Hepatocyte (in vitro differentiated cells): ENCODE measurements around the gene CDCP1. TPM values are rescaled to one million over a fixed set of nuclear protein-coding genes. Genes with fewer than 3 reads are reported as not detected.

Experiments
- DNase-seq: peaks from one replicate; pipeline ENCODE4 v3.0.0-alpha.2; 2016; ENCODE audit warnings: low spot score
- H2AFZ ChIP-seq: fragments of 200-600 bp; sonication (generic); 2 replicates; pipeline ENCODE4 v1.6.0; 2016; ENCODE audit warnings: antibody characterized with exemption, mild to moderate bottlenecking
- H3K27ac ChIP-seq: fragments of 200-600 bp; sonication (generic); 2 replicates; pipeline ENCODE4 v1.5.1; 2016; ENCODE audit warnings: mild to moderate bottlenecking
- H3K27me3 ChIP-seq: fragments of 200-600 bp; sonication (generic); 2 replicates; pipeline ENCODE4 v1.6.1; 2016
- H3K36me3 ChIP-seq: fragments of 200-600 bp; sonication (generic); replicated peaks from 2 replicates; pipeline ENCODE4 v1.5.1; 2016; ENCODE audit warnings: low read depth; ENCODE audit not compliant: insufficient read depth
- H3K4me1 ChIP-seq: fragments of 200-600 bp; sonication (generic); 2 replicates; pipeline ENCODE4 v1.5.1; 2016; ENCODE audit warnings: mild to moderate bottlenecking, moderate library complexity; ENCODE audit not compliant: insufficient read depth
- H3K4me2 ChIP-seq: fragments of 200-600 bp; sonication (generic); 2 replicates; pipeline ENCODE4 v1.6.0; 2016
- H3K4me3 ChIP-seq: fragments of 200-600 bp; sonication (generic); 2 replicates; pipeline ENCODE4 v1.5.1; 2016; ENCODE audit warnings: mild to moderate bottlenecking
- H3K79me2 ChIP-seq: fragments of 200-600 bp; sonication (generic); 2 replicates; pipeline ENCODE4 v1.6.0; 2017; ENCODE audit warnings: mild to moderate bottlenecking
- H3K9me2 ChIP-seq: fragments of 200-600 bp; sonication (generic); replicated peaks from 2 replicates; pipeline ENCODE4 v1.6.0; 2017; ENCODE audit warnings: mild to moderate bottlenecking; ENCODE audit not compliant: insufficient read depth
- H3K9me3 ChIP-seq: fragments of 200-600 bp; sonication (generic); 2 replicates; pipeline ENCODE4 v1.5.1; 2016; ENCODE audit warnings: low read depth, mild to moderate bottlenecking
- H4K20me1 ChIP-seq: fragments of 200-600 bp; sonication (generic); 2 replicates; pipeline ENCODE4 v1.6.0; 2016; ENCODE audit warnings: mild to moderate bottlenecking; ENCODE audit not compliant: insufficient read depth, poor library complexity, severe bottlenecking
- EZH2 ChIP-seq: fragments of 200-600 bp; sonication (generic); IDR thresholded peaks from 2 replicates; pipeline ENCODE4 v1.6.1; 2016; ENCODE audit warnings: antibody characterized with exemption, mild to moderate bottlenecking, borderline replicate concordance
- EZH2phosphoT487 ChIP-seq: fragments of 200-600 bp; sonication (generic); IDR thresholded peaks from one replicate; pipeline ENCODE4 v1.6.1; 2018; ENCODE audit warnings: antibody characterized with exemption, mild to moderate bottlenecking, low read depth, moderate library complexity; ENCODE audit not compliant: unreplicated experiment, severe bottlenecking
- WGBS: methylation state at CpG from one replicate; pipeline ENCODE4 v1.1.6; 2016; ENCODE audit warnings: low lambda C conversion rate; ENCODE audit errors: missing lambda C conversion rate; 5-methylcytosine and 5-hydroxymethylcytosine counted together
- polyA plus RNA-seq: library from polyadenylated mRNA; unstranded; fragments of >200 nt; fragmentation: Nextera tagmentation; extraction: Ambion mirVana; gene quantifications from 2 replicates; pipeline ENCODE4 v1.2.1, GENCODE V29; 2016
- total RNA-seq: library from RNA; depleted of rRNA; stranded (reverse); fragments of >200 nt; gene quantifications from 2 replicates; pipeline ENCODE4 v1.2.3, GENCODE V29; 2014
- TF ChIP-seq, protein P1 (sequence below): fragments of 200-600 bp; sonication (generic); IDR thresholded peaks from 2 replicates; pipeline ENCODE4 v1.5.1; 2016; ENCODE audit warnings: antibody characterized with exemption, mild to moderate bottlenecking; ENCODE audit not compliant: poor library complexity

Gene CDCP1
- total and polyA plus RNA-seq, 2 experiments from 2014 or later: 4.8 to 7.0 TPM

DNA sequence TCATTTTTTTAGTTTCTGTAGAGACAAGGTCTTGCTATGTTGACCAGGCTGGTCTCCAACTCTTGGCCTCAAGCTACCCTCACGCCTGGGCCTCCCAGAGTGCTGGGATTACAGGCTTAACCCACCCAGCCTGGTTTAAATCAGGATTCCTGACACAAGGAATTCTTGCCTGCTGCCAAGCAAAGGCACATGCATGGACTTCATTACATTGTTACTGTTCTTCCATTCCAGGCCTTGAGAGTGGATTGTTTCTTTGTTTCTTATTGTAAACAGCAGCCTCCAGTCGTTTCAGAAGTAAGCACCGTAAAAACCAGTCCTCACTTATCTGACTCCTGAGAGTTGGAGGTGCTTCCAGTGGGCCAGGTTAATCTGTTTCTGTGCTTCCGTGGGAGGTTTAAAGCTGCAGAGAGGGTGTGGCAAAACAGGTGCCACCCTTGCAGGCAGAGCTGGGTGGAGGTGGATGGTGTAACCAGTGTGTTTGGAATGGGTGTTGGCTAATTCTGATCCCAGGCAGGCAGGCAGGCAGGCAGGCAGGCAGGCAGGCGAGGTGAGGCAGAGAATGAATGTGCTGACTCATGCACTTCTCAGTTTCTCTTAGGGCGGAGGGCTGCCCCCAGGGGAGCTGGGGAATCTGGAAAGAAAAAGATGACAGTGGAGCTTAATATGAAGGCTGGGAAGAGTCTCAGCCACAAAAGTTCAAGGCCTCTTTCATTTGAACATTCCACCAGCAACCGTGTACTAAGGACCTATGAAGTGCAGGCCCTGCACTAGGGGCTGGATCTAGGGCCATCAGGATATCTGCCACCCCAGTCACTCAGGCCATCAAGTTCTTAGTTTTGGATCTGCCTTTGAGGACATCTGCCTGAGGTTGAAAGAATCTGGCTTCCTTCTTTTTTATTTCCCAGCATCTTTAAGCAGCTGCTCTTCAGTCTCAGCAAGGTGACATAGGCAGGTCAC, 37.0 kb upstream of the CDCP1 start:
- no peaks in the 10 kb centered on the region for H3K9me3 ChIP-seq
- peak; percentile 77 for DNase-seq
- no peaks in the 10 kb centered on the region for H3K79me2 ChIP-seq
- no peak overlapping the region for H3K4me3 ChIP-seq
- no peak for TF ChIP-seq EZH2phosphoT487
- no peak for TF ChIP-seq EZH2
- TF ChIP-seq, protein P1, sequence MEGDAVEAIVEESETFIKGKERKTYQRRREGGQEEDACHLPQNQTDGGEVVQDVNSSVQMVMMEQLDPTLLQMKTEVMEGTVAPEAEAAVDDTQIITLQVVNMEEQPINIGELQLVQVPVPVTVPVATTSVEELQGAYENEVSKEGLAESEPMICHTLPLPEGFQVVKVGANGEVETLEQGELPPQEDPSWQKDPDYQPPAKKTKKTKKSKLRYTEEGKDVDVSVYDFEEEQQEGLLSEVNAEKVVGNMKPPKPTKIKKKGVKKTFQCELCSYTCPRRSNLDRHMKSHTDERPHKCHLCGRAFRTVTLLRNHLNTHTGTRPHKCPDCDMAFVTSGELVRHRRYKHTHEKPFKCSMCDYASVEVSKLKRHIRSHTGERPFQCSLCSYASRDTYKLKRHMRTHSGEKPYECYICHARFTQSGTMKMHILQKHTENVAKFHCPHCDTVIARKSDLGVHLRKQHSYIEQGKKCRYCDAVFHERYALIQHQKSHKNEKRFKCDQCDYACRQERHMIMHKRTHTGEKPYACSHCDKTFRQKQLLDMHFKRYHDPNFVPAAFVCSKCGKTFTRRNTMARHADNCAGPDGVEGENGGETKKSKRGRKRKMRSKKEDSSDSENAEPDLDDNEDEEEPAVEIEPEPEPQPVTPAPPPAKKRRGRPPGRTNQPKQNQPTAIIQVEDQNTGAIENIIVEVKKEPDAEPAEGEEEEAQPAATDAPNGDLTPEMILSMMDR: no peak
- H3K4me2 ChIP-seq: peak overlapping the region; percentile 52
- no peaks in the 10 kb centered on the region for H3K9me2 ChIP-seq
- H3K36me3 ChIP-seq: no peaks in the 10 kb centered on the region
- WGBS: 15% methylated on average over 7 of the region's 7 CpGs
- peak overlapping the region; percentile 87 for H3K27ac ChIP-seq
- H2AFZ ChIP-seq: no peak overlapping the region
- H3K27me3 ChIP-seq: no peaks in the 10 kb centered on the region
- H4K20me1 ChIP-seq: no peaks in the 10 kb centered on the region
- peaks cover 33% of the 10 kb centered on the region for H3K4me1 ChIP-seq

GRCh38 chr3:45181496-45181895, 35.3 kb upstream of the CDCP1 start:
- no peak for TF ChIP-seq EZH2
- no peak for TF ChIP-seq EZH2phosphoT487
- TF ChIP-seq, protein P1: no peak
- H3K27ac ChIP-seq: no peak overlapping the region
- H3K9me3 ChIP-seq: no peaks in the 10 kb centered on the region
- no peak overlapping the region for H3K4me2 ChIP-seq
- H2AFZ ChIP-seq: no peak overlapping the region
- no peak for DNase-seq
- H4K20me1 ChIP-seq: no peaks in the 10 kb centered on the region
- no peaks in the 10 kb centered on the region for H3K79me2 ChIP-seq
- no peak overlapping the region for H3K4me3 ChIP-seq
- H3K9me2 ChIP-seq: no peaks in the 10 kb centered on the region
- 54% methylated on average over 5 of the region's 5 CpGs for WGBS
- H3K27me3 ChIP-seq: no peaks in the 10 kb centered on the region
- no peaks in the 10 kb centered on the region for H3K36me3 ChIP-seq
- peaks cover 37% of the 10 kb centered on the region for H3K4me1 ChIP-seq

DNA sequence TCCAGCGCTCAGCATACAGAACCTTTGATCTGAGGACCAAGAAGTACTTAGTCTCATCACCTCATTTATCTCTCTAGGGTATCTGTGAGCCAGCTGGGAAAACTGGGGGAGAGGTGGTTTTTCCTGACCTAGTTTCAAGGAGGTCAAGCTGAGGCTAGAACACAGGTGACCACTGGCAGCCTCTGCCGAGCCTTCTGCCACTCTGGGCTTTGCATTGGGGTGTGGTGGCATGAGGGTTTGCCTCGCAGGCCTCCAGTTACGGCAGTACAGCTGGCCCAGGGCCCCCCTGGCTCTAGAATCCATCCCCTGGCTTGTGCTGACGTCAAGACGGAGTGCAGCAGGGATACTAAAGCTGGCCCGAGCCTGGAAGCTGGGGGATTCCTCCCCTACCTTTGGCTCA, 34.7 kb upstream of the CDCP1 start:
- no peak overlapping the region for H3K4me3 ChIP-seq
- TF ChIP-seq EZH2phosphoT487 (no peak), EZH2 (no peak)
- TF ChIP-seq, protein P1: no peak
- H3K9me3 ChIP-seq: no peaks in the 10 kb centered on the region
- no peaks in the 10 kb centered on the region for H3K79me2 ChIP-seq
- no peak overlapping the region for H2AFZ ChIP-seq
- H4K20me1 ChIP-seq: no peaks in the 10 kb centered on the region
- no peak overlapping the region for H3K27ac ChIP-seq
- no peaks in the 10 kb centered on the region for H3K27me3 ChIP-seq
- H3K9me2 ChIP-seq: no peaks in the 10 kb centered on the region
- H3K4me1 ChIP-seq: peaks cover 37% of the 10 kb centered on the region
- H3K36me3 ChIP-seq: no peaks in the 10 kb centered on the region
- 76% methylated on average over 7 of the region's 7 CpGs for WGBS
- no peak for DNase-seq
- no peak overlapping the region for H3K4me2 ChIP-seq
